AG04450 (cell line): ENCODE data around the gene THEM4. TPM values are rescaled to one million over a fixed set of nuclear protein-coding genes. Genes with fewer than 3 reads are reported as not detected.

Source experiments
- CTCF ChIA-PET: fragments of 300-600, 350-600 bp; formaldehyde crosslinking; extraction: SDS; loops from one replicate; lab custom pipeline; 2022; ENCODE audit warnings: antibody characterized with exemption, inconsistent platforms; lab: Charles Lee
- POLR2A ChIA-PET: fragments of 350-600 bp; formaldehyde crosslinking; extraction: SDS; loops from one replicate; lab custom pipeline; 2021; ENCODE audit warnings: antibody characterized with exemption, inconsistent platforms; lab: Yijun Ruan, JAX
- DNase-seq: peaks from one replicate; pipeline ENCODE4 v3.0.0-alpha.2; 2011; ENCODE audit warnings: low read depth, low spot score
- H3K27ac ChIP-seq: one replicate; pipeline ENCODE4 v1.5.1; 2012; ENCODE audit warnings: low read depth, low read length, control low read depth
- H3K27me3 ChIP-seq: one replicate; pipeline ENCODE4 v1.6.0; 2012; ENCODE audit warnings: low read length; ENCODE audit not compliant: control insufficient read depth, insufficient read depth
- H3K4me3 ChIP-seq: 2 replicates; pipeline ENCODE4 v1.5.1; 2011; ENCODE audit warnings: mild to moderate bottlenecking, low read depth, low read length, control low read depth
- H3K9me3 ChIP-seq: 2 replicates; pipeline ENCODE4 v1.5.1; 2012; ENCODE audit warnings: low read length; ENCODE audit not compliant: control insufficient read depth, insufficient read depth
- CTCF ChIP-seq: IDR thresholded peaks from 2 replicates; pipeline ENCODE4 v1.5.1; 2011; ENCODE audit warnings: low read depth, low read length, control low read depth, inconsistent platforms
- polyA plus RNA-seq: library from polyadenylated mRNA; depleted of rRNA; stranded (reverse); fragments of >200 nt; gene quantifications from 2 replicates; pipeline ENCODE4 v1.2.3, GENCODE V29; 2011

Gene THEM4
- polyA plus RNA-seq, 1 experiment = 24.8 TPM

- TF ChIP-seq CTCF = no peak
- H3K4me3 ChIP-seq = no peak overlapping the region
- H3K27ac ChIP-seq = no peak overlapping the region
- no peaks in the 10 kb centered on the region for H3K27me3 ChIP-seq
- H3K9me3 ChIP-seq = peaks cover under 1% of the 10 kb centered on the region; the same call in 1 of the 2 replicates
- ChIA-PET POLR2A (no interaction called here), CTCF (interaction anchor here (1.2 kb wide), 1 partner anchor 142 kb away, joined by 3 read pairs; no protein-coding TSS in a partner anchor)
- no peak for DNase-seq
These were observed 17.1 kb downstream of the THEM4 start for GRCh38 chr1:151892190-151892589.

GRCh38 chr1:151891512-151891911 is 17.8 kb downstream of the THEM4 start:
- POLR2A ChIA-PET = no interaction called here
- no peak overlapping the region for H3K27ac ChIP-seq
- no peak for TF ChIP-seq CTCF
- CTCF ChIA-PET = interaction anchor here (4.9 kb wide), 1 partner anchor 110 kb away, joined by 41 read pairs; no protein-coding TSS in a partner anchor
- H3K27me3 ChIP-seq = no peaks in the 10 kb centered on the region
- no peak for DNase-seq
- H3K4me3 ChIP-seq = no peak overlapping the region
- peaks cover 4% of the 10 kb centered on the region; the same call in 1 of the 2 replicates for H3K9me3 ChIP-seq

- Histone ChIP-seq H3K27me3 (no peaks in the 10 kb centered on the region), H3K4me3 (no peak overlapping the region), H3K27ac (no peak overlapping the region), H3K9me3 (peaks cover 4% of the 10 kb centered on the region; the same call in 1 of the 2 replicates)
- POLR2A ChIA-PET = no interaction called here
- CTCF ChIA-PET = interaction anchor here (0.9 to 4.9 kb wide), 5 partner anchors 11 to 124 kb away, joined by 3 to 41 read pairs (median 4); no protein-coding TSS in a partner anchor
- no peak for DNase-seq
- TF ChIP-seq CTCF = peak; percentile 46
These were observed 20.2 kb downstream of the THEM4 start for GRCh38 chr1:151888972-151889570.

GRCh38 chr1:151887028-151887427 is 22.3 kb downstream of the THEM4 start:
- no peak for DNase-seq
- no peak overlapping the region for H3K27ac ChIP-seq
- POLR2A ChIA-PET = interaction anchor here (1.0 kb wide), 1 partner anchor 21 kb away, joined by 3 read pairs; no protein-coding TSS in a partner anchor

More at GRCh38 chr1:151887028-151887427, 22.3 kb downstream of the THEM4 start:
- CTCF ChIA-PET = interaction anchor here (0.7 to 4.9 kb wide), 3 partner anchors 109 to 118 kb away, joined by 3 to 41 read pairs (median 3); no protein-coding TSS in a partner anchor
- TF ChIP-seq CTCF = no peak
- Histone ChIP-seq H3K4me3 (no peak overlapping the region), H3K9me3 (peaks cover 4% of the 10 kb centered on the region; the same call in 1 of the 2 replicates), H3K27me3 (no peaks in the 10 kb centered on the region)
